ENCODE measurements around the gene WDR48.
A peak's percentile ranks its signal among the peaks of the same experiment; 100 is the strongest.

WDR48 gene

GRCh38 chr3:39098473-39099000, 46.7 kb downstream of the WDR48 start:
- Histone ChIP-seq H3K9me3 (ENCODE audit: control insufficient read depth, low read length) (no peaks in the 10 kb centered on the region), H3K4me3 (ENCODE audit: insufficient read depth, low read depth, low read length, poor library complexity, severe bottlenecking) (no peak overlapping the region), H3K36me3 (ENCODE audit: control insufficient read depth, insufficient read depth, low read length) (peaks cover 63% of the 10 kb centered on the region), H3K27ac (ENCODE audit: insufficient read depth, low read length, poor library complexity, severe bottlenecking) (no peak overlapping the region), H3K27me3 (replicated peaks; ENCODE audit: control insufficient read depth, insufficient read depth, low read length, poor library complexity, severe bottlenecking) (no peaks in the 10 kb centered on the region), H3K4me1 (ENCODE audit: control insufficient read depth, insufficient read depth, low read length, poor library complexity, severe bottlenecking) (no peaks in the 10 kb centered on the region)
- DNase-seq, result no peak

GRCh38 chr3:39099242-39099641, 47.4 kb downstream of the WDR48 start:
- H3K27me3 ChIP-seq (replicated peaks; ENCODE audit: control insufficient read depth, insufficient read depth, low read length, poor library complexity, severe bottlenecking), result no peaks in the 10 kb centered on the region
- H3K9me3 ChIP-seq (ENCODE audit: control insufficient read depth, low read length), result no peaks in the 10 kb centered on the region
- H3K4me3 ChIP-seq (ENCODE audit: insufficient read depth, low read depth, low read length, poor library complexity, severe bottlenecking), result no peak overlapping the region
- no peak for DNase-seq
- no peak overlapping the region for H3K27ac ChIP-seq (ENCODE audit: insufficient read depth, low read length, poor library complexity, severe bottlenecking)
- peaks cover 58% of the 10 kb centered on the region for H3K36me3 ChIP-seq (ENCODE audit: control insufficient read depth, insufficient read depth, low read length)
- no peaks in the 10 kb centered on the region for H3K4me1 ChIP-seq (ENCODE audit: control insufficient read depth, insufficient read depth, low read length, poor library complexity, severe bottlenecking)

GRCh38 chr3:39099738-39100499, 48.1 kb downstream of the WDR48 start:
- Histone ChIP-seq H3K4me1 (ENCODE audit: control insufficient read depth, insufficient read depth, low read length, poor library complexity, severe bottlenecking) (no peaks in the 10 kb centered on the region), H3K9me3 (ENCODE audit: control insufficient read depth, low read length) (no peaks in the 10 kb centered on the region), H3K27ac (ENCODE audit: insufficient read depth, low read length, poor library complexity, severe bottlenecking) (no peak overlapping the region), H3K27me3 (replicated peaks; ENCODE audit: control insufficient read depth, insufficient read depth, low read length, poor library complexity, severe bottlenecking) (no peaks in the 10 kb centered on the region), H3K36me3 (ENCODE audit: control insufficient read depth, insufficient read depth, low read length) (peaks cover 51% of the 10 kb centered on the region), H3K4me3 (ENCODE audit: insufficient read depth, low read depth, low read length, poor library complexity, severe bottlenecking) (no peak overlapping the region)
- no peak for DNase-seq

DNA sequence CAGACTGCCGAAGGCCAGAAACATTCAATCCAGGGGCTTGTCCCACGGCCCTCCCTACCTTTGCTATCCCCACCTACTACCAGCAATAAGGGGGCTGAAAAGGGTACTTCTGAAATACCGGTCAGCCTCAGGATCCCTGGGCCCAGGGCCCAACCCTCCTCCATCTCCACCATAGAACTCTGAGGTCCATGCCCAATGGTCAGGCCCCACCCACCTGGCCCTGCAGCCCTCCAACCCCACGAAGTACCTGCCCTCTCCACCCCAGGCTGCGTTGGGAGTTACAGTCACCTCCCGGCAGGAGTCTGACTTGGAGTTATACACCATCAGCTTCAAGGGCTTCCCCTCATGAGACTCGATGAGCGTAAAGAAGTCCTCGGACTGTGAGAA, 48.7 kb downstream of the WDR48 start:
- peaks cover 48% of the 10 kb centered on the region for H3K36me3 ChIP-seq (ENCODE audit: control insufficient read depth, insufficient read depth, low read length)
- H3K27ac ChIP-seq (ENCODE audit: insufficient read depth, low read length, poor library complexity, severe bottlenecking), result no peak overlapping the region
- no peak for DNase-seq
- peaks cover 2% of the 10 kb centered on the region for H3K4me1 ChIP-seq (ENCODE audit: control insufficient read depth, insufficient read depth, low read length, poor library complexity, severe bottlenecking)
- H3K9me3 ChIP-seq (ENCODE audit: control insufficient read depth, low read length), result no peaks in the 10 kb centered on the region
- no peaks in the 10 kb centered on the region for H3K27me3 ChIP-seq (replicated peaks; ENCODE audit: control insufficient read depth, insufficient read depth, low read length, poor library complexity, severe bottlenecking)
- H3K4me3 ChIP-seq (ENCODE audit: insufficient read depth, low read depth, low read length, poor library complexity, severe bottlenecking), result no peak overlapping the region

GRCh38 chr3:39101022-39101689, 49.3 kb downstream of the WDR48 start:
- H3K27me3 ChIP-seq (replicated peaks; ENCODE audit: control insufficient read depth, insufficient read depth, low read length, poor library complexity, severe bottlenecking), result no peaks in the 10 kb centered on the region
- no peak overlapping the region for H3K4me3 ChIP-seq (ENCODE audit: insufficient read depth, low read depth, low read length, poor library complexity, severe bottlenecking)
- H3K4me1 ChIP-seq (ENCODE audit: control insufficient read depth, insufficient read depth, low read length, poor library complexity, severe bottlenecking), result peaks cover 4% of the 10 kb centered on the region
- peak in 1 of 3 donors; percentile 32 for DNase-seq
- H3K36me3 ChIP-seq (ENCODE audit: control insufficient read depth, insufficient read depth, low read length), result peaks cover 43% of the 10 kb centered on the region
- H3K27ac ChIP-seq (ENCODE audit: insufficient read depth, low read length, poor library complexity, severe bottlenecking), result no peak overlapping the region
- H3K9me3 ChIP-seq (ENCODE audit: control insufficient read depth, low read length), result no peaks in the 10 kb centered on the region

DNA sequence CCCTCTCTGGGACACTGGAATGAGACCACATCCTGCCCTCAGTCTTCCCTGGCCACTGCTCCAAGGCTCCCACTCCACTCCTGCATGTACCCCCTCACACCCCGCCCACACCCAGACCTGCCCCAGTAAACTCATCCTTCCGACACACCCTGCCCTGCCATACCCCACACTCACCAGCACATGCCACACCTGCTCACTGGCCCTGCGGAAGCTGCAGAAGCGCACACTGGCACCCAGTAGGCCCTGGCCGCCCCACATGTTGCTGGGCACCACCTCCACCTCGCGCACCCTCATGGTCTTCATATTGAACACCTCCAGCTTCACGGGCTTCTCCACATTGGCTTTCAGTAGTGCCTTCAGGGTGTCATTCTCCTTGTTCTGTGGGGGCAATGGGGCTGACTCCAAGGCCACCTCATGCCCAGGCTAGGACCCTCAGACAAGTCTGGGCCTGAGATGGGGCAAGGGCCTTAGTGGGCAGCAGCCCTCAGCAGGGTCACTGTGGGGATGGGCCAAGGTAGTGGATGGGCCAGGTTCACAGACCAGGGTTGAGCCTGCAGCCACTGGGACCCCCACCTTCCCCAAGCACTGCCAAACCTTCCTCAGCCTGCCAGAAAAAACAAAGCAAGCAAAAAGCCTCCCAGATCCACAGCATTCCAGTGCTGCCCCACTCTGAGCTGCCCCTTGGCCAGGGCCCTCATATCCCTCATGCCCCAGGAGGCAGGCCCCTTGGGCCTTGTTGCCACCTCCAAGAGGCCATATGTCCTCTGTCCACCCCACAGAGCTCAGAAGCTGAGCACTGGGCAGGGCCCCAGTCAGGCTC, 50.9 kb downstream of the WDR48 start:
- Histone ChIP-seq H3K9me3 (ENCODE audit: control insufficient read depth, low read length) (no peaks in the 10 kb centered on the region), H3K4me1 (ENCODE audit: control insufficient read depth, insufficient read depth, low read length, poor library complexity, severe bottlenecking) (peaks cover 11% of the 10 kb centered on the region), H3K4me3 (ENCODE audit: insufficient read depth, low read depth, low read length, poor library complexity, severe bottlenecking) (no peak overlapping the region), H3K36me3 (ENCODE audit: control insufficient read depth, insufficient read depth, low read length) (peaks cover 27% of the 10 kb centered on the region), H3K27ac (ENCODE audit: insufficient read depth, low read length, poor library complexity, severe bottlenecking) (peak overlapping the region; percentile 3), H3K27me3 (replicated peaks; ENCODE audit: control insufficient read depth, insufficient read depth, low read length, poor library complexity, severe bottlenecking) (no peaks in the 10 kb centered on the region)
- DNase-seq, result no peak

DNA sequence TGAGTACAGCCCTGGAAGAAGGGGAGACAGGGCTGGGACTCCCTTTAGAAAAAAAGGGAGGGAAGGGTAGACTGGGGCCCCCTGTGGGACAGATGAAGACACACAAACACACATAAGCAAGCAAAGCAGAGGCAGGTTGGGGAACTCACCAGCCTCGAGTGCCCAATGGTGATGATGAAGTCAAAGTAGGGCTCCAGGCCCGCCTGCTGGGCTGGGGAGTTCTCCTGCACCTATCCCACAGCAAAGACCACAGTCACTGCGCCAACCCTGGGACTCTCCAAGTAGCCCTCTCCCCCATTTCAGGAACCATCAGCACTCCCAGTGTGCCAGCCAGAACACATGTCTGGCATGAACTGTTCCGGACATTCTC, 51.5 kb downstream of the WDR48 start:
- no peaks in the 10 kb centered on the region for H3K9me3 ChIP-seq (ENCODE audit: control insufficient read depth, low read length)
- no peak for DNase-seq
- H3K27ac ChIP-seq (ENCODE audit: insufficient read depth, low read length, poor library complexity, severe bottlenecking), result no peak overlapping the region
- no peak overlapping the region for H3K4me3 ChIP-seq (ENCODE audit: insufficient read depth, low read depth, low read length, poor library complexity, severe bottlenecking)
- peaks cover 15% of the 10 kb centered on the region for H3K4me1 ChIP-seq (ENCODE audit: control insufficient read depth, insufficient read depth, low read length, poor library complexity, severe bottlenecking)
- H3K36me3 ChIP-seq (ENCODE audit: control insufficient read depth, insufficient read depth, low read length), result peaks cover 21% of the 10 kb centered on the region
- H3K27me3 ChIP-seq (replicated peaks; ENCODE audit: control insufficient read depth, insufficient read depth, low read length, poor library complexity, severe bottlenecking), result no peaks in the 10 kb centered on the region

- Histone ChIP-seq H3K4me1 (ENCODE audit: control insufficient read depth, insufficient read depth, low read length, poor library complexity, severe bottlenecking) (peaks cover 20% of the 10 kb centered on the region), H3K27ac (ENCODE audit: insufficient read depth, low read length, poor library complexity, severe bottlenecking) (peak overlapping the region; percentile 0), H3K9me3 (ENCODE audit: control insufficient read depth, low read length) (no peaks in the 10 kb centered on the region), H3K36me3 (ENCODE audit: control insufficient read depth, insufficient read depth, low read length) (peaks cover 17% of the 10 kb centered on the region), H3K4me3 (ENCODE audit: insufficient read depth, low read depth, low read length, poor library complexity, severe bottlenecking) (no peak overlapping the region), H3K27me3 (replicated peaks; ENCODE audit: control insufficient read depth, insufficient read depth, low read length, poor library complexity, severe bottlenecking) (no peaks in the 10 kb centered on the region)
- DNase-seq, result no peak
Measured at GRCh38 chr3:39103791-39104552, 52.2 kb downstream of the WDR48 start.

DNA sequence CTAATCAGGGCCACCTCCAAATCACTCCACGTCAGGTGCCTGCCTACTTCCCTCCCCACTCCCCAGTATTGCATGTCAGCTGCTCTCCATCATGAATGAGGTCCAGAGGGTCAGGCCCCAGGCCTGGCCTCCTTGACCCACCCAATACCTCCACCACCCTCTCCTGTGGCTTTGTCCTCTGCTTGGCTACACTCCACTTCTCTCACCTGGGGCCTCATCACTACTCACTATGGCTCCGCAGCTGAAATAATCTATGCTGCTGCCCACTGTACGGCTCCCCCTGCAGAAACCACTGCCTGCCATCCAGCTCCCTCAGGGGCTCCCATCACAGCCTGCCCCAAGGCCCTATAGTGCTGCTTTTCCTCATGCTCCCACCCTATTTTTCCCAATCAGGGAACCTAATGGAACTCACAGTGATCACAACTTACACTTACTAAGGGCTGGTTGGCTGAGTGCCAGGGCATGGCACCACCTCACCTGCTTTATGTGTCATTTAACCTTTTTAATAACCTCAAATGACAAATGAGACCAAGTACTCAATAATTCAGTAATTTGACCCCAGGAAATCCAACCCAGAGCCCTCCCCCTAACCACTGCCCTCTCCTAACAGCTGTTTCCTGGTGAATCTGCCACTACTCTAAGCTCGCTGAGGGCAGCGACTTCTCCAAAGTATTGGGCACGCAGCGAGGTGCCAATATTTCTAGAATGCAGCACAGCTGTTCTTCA, 53.3 kb downstream of the WDR48 start:
- Histone ChIP-seq H3K27ac (ENCODE audit: insufficient read depth, low read length, poor library complexity, severe bottlenecking) (no peak overlapping the region), H3K9me3 (ENCODE audit: control insufficient read depth, low read length) (no peaks in the 10 kb centered on the region), H3K36me3 (ENCODE audit: control insufficient read depth, insufficient read depth, low read length) (peaks cover 6% of the 10 kb centered on the region), H3K4me3 (ENCODE audit: insufficient read depth, low read depth, low read length, poor library complexity, severe bottlenecking) (no peak overlapping the region), H3K4me1 (ENCODE audit: control insufficient read depth, insufficient read depth, low read length, poor library complexity, severe bottlenecking) (peaks cover 20% of the 10 kb centered on the region), H3K27me3 (replicated peaks; ENCODE audit: control insufficient read depth, insufficient read depth, low read length, poor library complexity, severe bottlenecking) (no peaks in the 10 kb centered on the region)
- DNase-seq, result no peak

All from effector memory CD4-positive, alpha-beta T cell (primary cell).